NCI-H2196 (cell line): ENCODE data around the gene OTOA.
"Not testable (repeated sequence)": the region's sequence is repeated elsewhere in the genome, so short reads cannot be mapped to it uniquely, and the experiment has no call there.

Experiments
- DNase-seq: peaks from one replicate; lab custom pipeline; 2025; ENCODE audit not compliant: unreplicated experiment; lab: John Stamatoyannopoulos, UW

Gene OTOA

GRCh38 chr16:21717608-21718007 is 53.8 kb downstream of the OTOA start:
- no peak for DNase-seq

DNA sequence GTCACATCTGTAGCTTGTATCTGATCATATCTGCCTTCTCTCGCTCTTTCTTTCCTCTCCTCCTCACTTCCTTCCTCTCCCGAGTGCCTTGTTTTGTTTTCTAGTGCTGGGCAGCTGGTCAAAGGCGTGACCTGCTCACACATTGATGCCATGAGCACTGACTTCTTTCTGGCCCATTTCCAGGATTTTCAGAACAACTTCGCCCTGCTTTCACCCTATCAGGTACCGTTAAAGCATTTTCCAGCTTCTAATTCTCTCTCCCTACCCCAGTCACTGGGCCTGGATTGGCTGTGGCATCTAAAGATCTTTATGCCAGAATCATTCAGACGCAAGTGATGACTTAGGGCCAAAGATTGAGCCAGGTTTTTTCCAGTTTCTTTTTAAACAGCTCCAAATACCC is 55.5 kb downstream of the OTOA start:
- no peak for DNase-seq

- no peak for DNase-seq
Measured at GRCh38 chr16:21720533-21720932, 56.8 kb downstream of the OTOA start.

GRCh38 chr16:21722771-21723455 is 59.1 kb downstream of the OTOA start:
- no peak for DNase-seq

DNA sequence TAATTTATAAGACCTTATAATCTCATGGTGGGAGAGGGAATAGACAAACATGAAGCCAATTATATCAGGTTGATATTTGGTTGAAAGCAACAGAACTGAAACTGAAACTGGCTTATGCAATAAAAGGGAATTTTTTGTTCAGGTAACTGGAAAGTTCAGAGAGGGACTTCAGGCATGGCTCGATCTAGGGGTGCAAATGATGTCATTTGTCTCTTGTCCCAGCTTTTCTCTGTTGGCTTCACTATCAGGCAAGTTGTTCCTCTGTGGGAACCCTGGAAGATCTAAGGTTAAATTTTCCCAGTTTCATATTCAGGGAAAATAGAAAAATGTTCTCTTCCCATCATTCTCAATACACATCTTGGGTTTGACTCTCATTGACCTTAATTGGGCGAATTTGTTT is 59.8 kb downstream of the OTOA start:
- no peak for DNase-seq

DNA sequence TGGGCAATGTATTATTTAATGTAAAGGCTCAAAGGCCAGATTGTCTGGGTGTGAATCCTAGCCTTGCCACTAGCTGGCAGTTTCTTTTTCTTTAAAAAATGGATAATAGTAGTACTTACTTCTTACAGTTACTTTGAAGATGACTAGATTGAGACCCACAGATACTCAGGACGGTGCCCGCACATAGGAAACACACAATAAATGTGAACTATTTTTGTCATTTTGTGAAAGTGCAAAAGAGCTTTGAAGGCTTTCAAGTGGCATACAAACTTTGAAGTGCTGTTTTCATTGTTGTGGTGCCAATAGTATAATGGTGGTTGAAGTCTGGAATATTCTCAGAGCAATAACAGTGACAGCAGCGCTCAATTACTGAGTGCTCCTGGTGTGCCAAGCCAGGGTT is 63.6 kb downstream of the OTOA start:
- DNase-seq: no peak

GRCh38 chr16:21731233-21731632 is 67.5 kb downstream of the OTOA start:
- DNase-seq: not testable (repeated sequence)

- not testable (repeated sequence) for DNase-seq
Measured at GRCh38 chr16:21740637-21741036, 76.9 kb downstream of the OTOA start.

GRCh38 chr16:21756192-21757079 is 92.7 kb downstream of the OTOA start:
- not testable (repeated sequence) for DNase-seq

- not testable (repeated sequence) for DNase-seq
Measured at GRCh38 chr16:21757080-21757671, 93.4 kb downstream of the OTOA start.

DNA sequence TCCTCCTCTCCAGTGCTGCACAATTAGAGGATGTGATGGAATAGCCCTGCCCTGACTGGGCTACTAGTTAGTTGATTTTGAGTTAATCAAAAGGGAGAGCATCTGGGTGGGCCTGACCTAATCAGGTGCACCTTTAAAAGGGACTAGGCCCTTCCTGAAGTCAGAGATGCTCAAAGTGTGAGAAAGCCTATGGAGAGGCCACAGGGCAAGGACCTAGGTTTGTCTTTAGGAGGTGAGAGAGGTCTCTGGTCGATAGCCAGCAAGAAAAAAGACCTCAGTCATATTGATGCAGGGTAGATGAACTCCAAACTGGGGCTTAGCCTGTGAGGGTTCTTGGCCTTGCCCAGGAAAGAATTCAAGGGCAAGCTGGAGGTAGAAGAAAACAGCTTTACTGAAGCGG is 104.5 kb downstream of the OTOA start:
- not testable (repeated sequence) for DNase-seq

GRCh38 chr16:21768810-21769209 is 105.0 kb downstream of the OTOA start:
- DNase-seq: not testable (repeated sequence)

DNA sequence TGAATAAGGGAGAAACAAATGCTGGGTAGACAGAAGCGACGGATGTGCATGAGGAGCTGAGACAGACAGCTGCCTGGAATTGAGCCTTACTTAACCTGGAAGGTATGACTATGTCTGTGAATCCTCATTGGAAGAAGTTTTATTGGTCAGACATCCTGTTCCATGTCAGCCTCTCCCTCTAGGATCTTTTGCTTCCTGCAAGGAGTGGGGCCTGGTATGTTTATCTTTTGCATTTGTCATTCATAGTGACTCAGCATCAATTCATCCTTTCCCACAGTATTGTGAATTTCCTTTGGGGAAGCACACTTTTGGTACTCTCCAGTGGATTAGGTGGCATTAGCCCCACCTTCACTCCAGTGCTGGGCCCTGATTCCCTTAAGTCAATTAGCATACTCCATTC is 105.5 kb downstream of the OTOA start:
- not testable (repeated sequence) for DNase-seq

- DNase-seq: not testable (repeated sequence)
Measured at GRCh38 chr16:21770584-21770983, 106.8 kb downstream of the OTOA start.

DNA sequence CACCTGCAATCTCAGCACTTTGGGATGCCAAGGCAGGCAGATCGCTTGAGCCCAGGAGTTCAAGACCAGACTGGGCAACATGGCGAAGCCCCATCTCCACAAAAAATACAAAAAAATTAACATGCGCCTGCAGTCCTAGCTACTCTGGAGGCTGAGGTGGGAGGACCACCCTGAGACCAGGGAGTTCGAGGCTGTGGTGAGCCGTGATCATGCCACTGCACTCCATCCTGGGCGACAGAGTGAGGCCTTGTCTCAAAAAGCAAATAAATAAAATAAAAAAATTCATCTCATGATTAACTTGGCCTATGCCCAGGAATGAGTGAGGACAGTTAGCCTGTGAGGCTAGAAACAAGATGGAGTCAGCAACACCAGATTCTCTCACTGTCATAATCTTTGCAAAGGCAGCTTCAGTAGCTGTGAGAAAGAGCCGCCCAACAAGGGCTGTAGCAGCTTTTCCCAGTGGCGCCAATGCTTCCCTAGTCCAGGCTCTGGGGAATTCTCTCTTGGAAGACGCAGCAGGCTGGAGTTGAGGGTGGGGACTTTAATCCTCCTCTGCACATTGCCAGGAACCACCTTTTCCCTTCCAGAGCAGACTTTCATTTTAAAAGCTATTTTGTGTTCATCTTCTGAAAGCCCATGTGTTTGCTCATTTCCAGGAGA is 108.9 kb downstream of the OTOA start:
- DNase-seq: not testable (repeated sequence)

GRCh38 chr16:21773207-21773553 is 109.4 kb downstream of the OTOA start:
- DNase-seq: not testable (repeated sequence)

- not testable (repeated sequence) for DNase-seq
Measured at GRCh38 chr16:21780525-21780924, 116.8 kb downstream of the OTOA start.

GRCh38 chr16:21790506-21790905 is 126.7 kb downstream of the OTOA start:
- not testable (repeated sequence) for DNase-seq

- DNase-seq: not testable (repeated sequence)
Measured at GRCh38 chr16:21793310-21793709, 129.5 kb downstream of the OTOA start.

DNA sequence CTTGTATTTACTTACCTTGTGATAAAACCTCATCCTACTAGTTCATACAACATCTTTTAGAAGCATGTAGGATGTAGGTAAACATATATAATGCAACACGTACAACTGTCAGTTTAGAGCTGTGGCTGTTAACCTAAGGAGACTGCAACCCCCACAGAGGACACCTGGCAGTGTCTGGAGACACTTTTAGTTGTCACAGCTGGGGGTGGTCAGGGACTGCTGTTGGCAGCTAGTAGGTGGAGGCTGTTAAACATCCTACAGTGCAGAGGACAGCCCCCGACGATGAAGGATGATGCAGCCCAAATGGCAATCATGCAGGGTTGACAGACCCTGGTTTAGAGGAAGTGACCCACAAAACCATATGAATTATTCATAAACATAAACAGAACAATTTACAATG is 134.8 kb downstream of the OTOA start:
- not testable (repeated sequence) for DNase-seq
